K562 (cell line): ENCODE results near the gene SLBP. TPM values are rescaled to one million over a fixed set of nuclear protein-coding genes. Genes with fewer than 3 reads are reported as not detected.
A peak's percentile ranks its signal among the peaks of the same experiment; 100 is the strongest.

Source experiments
- ELF2 ChIP-seq: fragments of 250-450 bp; sonication (Bioruptor Pico); IDR thresholded peaks from 2 replicates; pipeline ENCODE4 v1.5.0; 2021; ENCODE audit warnings: mild to moderate bottlenecking
- ETV5 ChIP-seq: sonication (generic); formaldehyde crosslinking; IDR thresholded peaks from 2 replicates; pipeline ENCODE4 v1.4.0; 2020; ENCODE audit warnings: low read depth, mild to moderate bottlenecking, missing genetic modification reagents
- HMGN3 ChIP-seq: IDR thresholded peaks from 2 replicates; pipeline ENCODE4 v1.6.1; 2011; ENCODE audit warnings: borderline replicate concordance, low read depth, mild to moderate bottlenecking, mixed read lengths, low read length; ENCODE audit not compliant: insufficient read length; ENCODE audit errors: extremely low read depth
- KLF1 ChIP-seq: fragments of 450-650 bp; IDR thresholded peaks from 2 replicates; pipeline ENCODE4 v1.6.1; 2016; ENCODE audit warnings: missing genetic modification characterization, missing compliant biosample characterization
- MED1 ChIP-seq: sonication (generic); formaldehyde crosslinking; IDR thresholded peaks from 2 replicates; pipeline ENCODE4 v1.8.1; 2023; ENCODE audit warnings: missing genetic modification reagents, borderline replicate concordance
- NEUROD1 ChIP-seq: fragments of 150-350 bp; IDR thresholded peaks from 2 replicates; pipeline ENCODE4 v1.6.1; 2014; ENCODE audit warnings: borderline replicate concordance, low read length, low read depth; ENCODE audit not compliant: partially characterized antibody
- RNF2 ChIP-seq: sonication (generic); IDR thresholded peaks from 2 replicates; pipeline ENCODE4 v1.6.1; 2016
- TCF7 ChIP-seq: sonication (generic); IDR thresholded peaks from 2 replicates; pipeline ENCODE4 v1.6.1; 2016; ENCODE audit warnings: antibody characterized with exemption, borderline replicate concordance
- WHSC1 ChIP-seq: IDR thresholded peaks from one replicate; pipeline ENCODE4 v1.6.1; 2012; ENCODE audit warnings: low read length, control low read depth, inconsistent platforms
- ZNF121 ChIP-seq: sonication (generic); formaldehyde crosslinking; conservative IDR thresholded peaks from 2 replicates; pipeline ENCODE4 v1.8.0; 2022; ENCODE audit warnings: missing genetic modification reagents
- ZNF584 ChIP-seq: fragments of 200-800 bp; sonication (Bioruptor generic); IDR thresholded peaks from 2 replicates; pipeline ENCODE4 v1.6.1; 2016; ENCODE audit warnings: low read depth, mild to moderate bottlenecking, missing genetic modification characterization, missing compliant biosample characterization
- ZNF668 ChIP-seq: fragments of 250-450 bp; sonication (Bioruptor Pico); IDR thresholded peaks from 2 replicates; pipeline ENCODE4 v1.8.0; 2022; ENCODE audit warnings: mild to moderate bottlenecking, inconsistent platforms
- ZNF766 ChIP-seq: fragments of 200-800 bp; sonication (Bioruptor generic); conservative IDR thresholded peaks from 2 replicates; pipeline ENCODE4 v1.6.1; 2016; ENCODE audit warnings: missing genetic modification characterization, missing compliant biosample characterization
- polyA plus RNA-seq, 8 experiments: library from polyadenylated mRNA; depleted of rRNA in 4 of 8; stranded (reverse) in 5 of 8; unstranded in 3 of 8; fragments of >200 nt; fragmentation: Nextera tagmentation in 2 of 8; fragmentation: Illumina TruSeq in 1 of 8; extraction: Ambion mirVana in 2 of 8; extraction: Trizol in 1 of 8; gene quantifications; 2 replicates each; pipeline versions ENCODE4 v1.2.1 to v1.2.3, GENCODE V29; 2011 to 2014; ENCODE audit warnings: inconsistent platforms in 1 of 8, missing spikeins in 1 of 8
- total RNA-seq, 7 experiments: library from RNA; depleted of rRNA in 6 of 7; stranded (reverse); fragments of >200 nt in 6 of 7; fragmentation: Illumina TruSeq in 2 of 7; extraction: Trizol in 2 of 7; gene quantifications; 2 replicates each; pipeline versions ENCODE4 v1.2.1 to v1.2.3, GENCODE V29; 2011 to 2021; ENCODE audit warnings: low replicate concordance in 1 of 7
- TF ChIP-seq, protein P1 (sequence below): fragments of 250-450 bp; sonication (Bioruptor Pico); IDR thresholded peaks from 2 replicates; pipeline ENCODE4 v1.5.1; 2021; ENCODE audit warnings: mild to moderate bottlenecking
- TF ChIP-seq, protein P2 (sequence below), 3 experiments: IDR thresholded peaks in 2 of 3; conservative IDR thresholded peaks in 1 of 3; 2 replicates each; pipeline ENCODE4 v1.5.1; 2011 to 2012; ENCODE audit warnings: low read length in 3 of 3, mild to moderate bottlenecking in 3 of 3, control low read depth in 2 of 3, improper control_type of control experiment in 1 of 3, inconsistent platforms in 1 of 3, low read depth in 1 of 3, mixed read lengths in 1 of 3, moderate library complexity in 1 of 3; ENCODE audit not compliant: insufficient read depth in 2 of 3

The SLBP gene
- total and polyA plus RNA-seq, 9 of the 15 experiments (the other 6 are each of a cell fraction or from before 2014, with no cell fraction given), result 49.4 to 221 (median 162) TPM

DNA sequence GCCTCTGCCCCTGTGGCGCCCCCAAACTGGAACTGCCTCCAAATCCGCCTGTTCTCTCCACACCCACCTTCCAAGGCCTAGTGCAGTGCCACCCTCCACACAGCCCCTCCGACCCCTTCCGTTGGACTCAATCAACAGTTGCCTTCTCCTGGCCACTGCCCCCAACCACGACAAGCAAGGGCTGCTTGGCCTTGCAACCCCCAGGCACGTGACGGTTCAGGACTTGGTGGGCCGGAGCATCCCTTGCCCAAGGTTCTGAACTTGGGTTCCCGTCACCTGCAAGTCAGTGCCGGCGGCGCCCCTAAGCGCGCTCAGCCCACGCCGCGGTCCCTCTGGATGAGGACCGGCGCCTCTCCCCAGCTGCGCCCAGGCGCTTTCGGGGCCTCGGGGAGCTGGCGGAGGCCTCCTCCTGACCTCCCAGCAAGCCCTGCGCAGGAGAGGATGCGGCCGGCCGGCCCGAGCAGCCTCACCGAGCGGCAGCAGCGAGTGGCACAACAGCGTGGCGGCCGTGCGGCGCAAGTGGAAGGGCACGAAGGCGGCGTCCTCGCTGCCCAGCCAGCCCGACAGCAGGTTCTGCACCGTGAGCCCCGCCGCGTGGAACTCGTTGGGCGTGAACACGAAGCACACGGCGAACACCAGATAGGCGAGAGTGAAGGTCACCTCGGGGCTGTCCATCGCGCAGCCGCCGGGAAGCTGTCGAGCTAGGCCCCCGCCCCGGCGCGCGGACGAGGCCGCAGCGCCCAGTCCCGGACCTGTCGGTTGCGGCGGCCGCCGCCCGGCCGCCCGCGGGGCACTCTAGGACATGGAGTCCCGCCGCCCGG lies 8.3 kb upstream of the SLBP start (continued):
- no peak for TF ChIP-seq MED1 (CRISPR knock-in tag)
- no peak for TF ChIP-seq TCF7
- no peak for TF ChIP-seq ZNF121
- TF ChIP-seq ELF2 (CRISPR knock-in tag), result no peak
- no peak for TF ChIP-seq KLF1 (tag)
- TF ChIP-seq ZNF584 (CRISPR knock-in tag), result no peak
- TF ChIP-seq WHSC1, result no peak
- no peak for TF ChIP-seq RNF2
- no peak for TF ChIP-seq ZNF668 (CRISPR knock-in tag)
- TF ChIP-seq NEUROD1, result no peak
- TF ChIP-seq ETV5 (CRISPR knock-in tag), result 0 out of 2 replicates have a peak, but pooled peaks have one; percentile 33
- TF ChIP-seq, protein P1, sequence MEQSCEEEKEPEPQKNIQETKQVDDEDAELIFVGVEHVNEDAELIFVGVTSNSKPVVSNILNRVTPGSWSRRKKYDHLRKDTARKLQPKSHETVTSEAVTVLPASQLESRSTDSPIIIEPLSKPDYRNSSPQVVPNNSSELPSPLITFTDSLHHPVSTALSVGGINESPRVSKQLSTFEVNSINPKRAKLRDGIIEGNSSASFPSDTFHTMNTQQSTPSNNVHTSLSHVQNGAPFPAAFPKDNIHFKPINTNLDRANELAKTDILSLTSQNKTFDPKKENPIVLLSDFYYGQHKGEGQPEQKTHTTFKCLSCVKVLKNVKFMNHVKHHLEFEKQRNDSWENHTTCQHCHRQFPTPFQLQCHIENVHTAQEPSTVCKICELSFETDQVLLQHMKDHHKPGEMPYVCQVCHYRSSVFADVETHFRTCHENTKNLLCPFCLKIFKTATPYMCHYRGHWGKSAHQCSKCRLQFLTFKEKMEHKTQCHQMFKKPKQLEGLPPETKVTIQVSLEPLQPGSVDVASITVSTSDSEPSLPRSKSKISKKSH (CRISPR knock-in tag), result no peak
- no peak for TF ChIP-seq HMGN3
- no peak for TF ChIP-seq ZNF766 (CRISPR knock-in tag)
- TF ChIP-seq, protein P2, sequence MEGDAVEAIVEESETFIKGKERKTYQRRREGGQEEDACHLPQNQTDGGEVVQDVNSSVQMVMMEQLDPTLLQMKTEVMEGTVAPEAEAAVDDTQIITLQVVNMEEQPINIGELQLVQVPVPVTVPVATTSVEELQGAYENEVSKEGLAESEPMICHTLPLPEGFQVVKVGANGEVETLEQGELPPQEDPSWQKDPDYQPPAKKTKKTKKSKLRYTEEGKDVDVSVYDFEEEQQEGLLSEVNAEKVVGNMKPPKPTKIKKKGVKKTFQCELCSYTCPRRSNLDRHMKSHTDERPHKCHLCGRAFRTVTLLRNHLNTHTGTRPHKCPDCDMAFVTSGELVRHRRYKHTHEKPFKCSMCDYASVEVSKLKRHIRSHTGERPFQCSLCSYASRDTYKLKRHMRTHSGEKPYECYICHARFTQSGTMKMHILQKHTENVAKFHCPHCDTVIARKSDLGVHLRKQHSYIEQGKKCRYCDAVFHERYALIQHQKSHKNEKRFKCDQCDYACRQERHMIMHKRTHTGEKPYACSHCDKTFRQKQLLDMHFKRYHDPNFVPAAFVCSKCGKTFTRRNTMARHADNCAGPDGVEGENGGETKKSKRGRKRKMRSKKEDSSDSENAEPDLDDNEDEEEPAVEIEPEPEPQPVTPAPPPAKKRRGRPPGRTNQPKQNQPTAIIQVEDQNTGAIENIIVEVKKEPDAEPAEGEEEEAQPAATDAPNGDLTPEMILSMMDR (IDR thresholded peaks at IDR 0.05 in 2 of 3, conservative IDR thresholded peaks at IDR 0.05 in 1 of 3; ENCODE audit: insufficient read depth in 2 of 3, low read depth in 1 of 3, low read length in 3 of 3), result no peak
